Prostate gland (tissue), 2 donors: ENCODE measurements around the gene ZBTB45.

Experiments used
- POLR2A ChIP-seq: fragments of 450-650 bp; IDR thresholded peaks from one replicate; pipeline ENCODE4 v1.6.1; 2016; ENCODE audit warnings: antibody characterized with exemption, mild to moderate bottlenecking
- TF ChIP-seq, protein P1 (sequence below), 4 experiments: fragments of 200-600 bp in 2 of 4; fragments of 450-650 bp in 2 of 4; sonication (generic) in 2 of 4; IDR thresholded peaks; 1 replicate in 3 of 4; 2 replicates in 1 of 4; pipeline ENCODE4 v1.5.1; 2016 to 2019; ENCODE audit warnings: antibody characterized with exemption in 4 of 4, mild to moderate bottlenecking in 2 of 4, moderate library complexity in 2 of 4

DNA sequence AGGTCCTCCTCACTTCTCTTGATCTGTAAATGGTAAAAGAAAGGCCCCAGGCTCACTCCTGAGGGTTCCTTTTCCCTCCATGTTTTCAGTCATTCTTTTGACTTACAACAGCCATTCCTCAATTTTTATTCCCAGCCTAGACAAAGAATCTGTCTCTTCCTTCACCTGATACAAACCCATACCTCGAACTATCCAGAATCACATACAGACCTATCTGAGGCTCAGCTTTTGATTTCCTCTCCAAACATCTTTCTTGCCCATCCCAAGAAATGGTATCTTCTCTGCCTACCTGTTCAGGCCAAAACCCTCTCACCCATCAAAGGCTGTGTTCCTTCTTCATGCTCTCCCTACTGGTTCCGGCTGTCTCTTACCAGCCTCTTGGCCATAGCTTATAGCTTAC lies 33.0 kb upstream of the ZBTB45 start:
- TF ChIP-seq, protein P1, sequence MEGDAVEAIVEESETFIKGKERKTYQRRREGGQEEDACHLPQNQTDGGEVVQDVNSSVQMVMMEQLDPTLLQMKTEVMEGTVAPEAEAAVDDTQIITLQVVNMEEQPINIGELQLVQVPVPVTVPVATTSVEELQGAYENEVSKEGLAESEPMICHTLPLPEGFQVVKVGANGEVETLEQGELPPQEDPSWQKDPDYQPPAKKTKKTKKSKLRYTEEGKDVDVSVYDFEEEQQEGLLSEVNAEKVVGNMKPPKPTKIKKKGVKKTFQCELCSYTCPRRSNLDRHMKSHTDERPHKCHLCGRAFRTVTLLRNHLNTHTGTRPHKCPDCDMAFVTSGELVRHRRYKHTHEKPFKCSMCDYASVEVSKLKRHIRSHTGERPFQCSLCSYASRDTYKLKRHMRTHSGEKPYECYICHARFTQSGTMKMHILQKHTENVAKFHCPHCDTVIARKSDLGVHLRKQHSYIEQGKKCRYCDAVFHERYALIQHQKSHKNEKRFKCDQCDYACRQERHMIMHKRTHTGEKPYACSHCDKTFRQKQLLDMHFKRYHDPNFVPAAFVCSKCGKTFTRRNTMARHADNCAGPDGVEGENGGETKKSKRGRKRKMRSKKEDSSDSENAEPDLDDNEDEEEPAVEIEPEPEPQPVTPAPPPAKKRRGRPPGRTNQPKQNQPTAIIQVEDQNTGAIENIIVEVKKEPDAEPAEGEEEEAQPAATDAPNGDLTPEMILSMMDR (IDR thresholded peaks at IDR 0.05): no peak
- no peak for TF ChIP-seq POLR2A
